GM21390 (cell line): ENCODE data around the gene FAM76B.
"Not testable (repeated sequence)": the region's sequence is repeated elsewhere in the genome, so short reads cannot be mapped to it uniquely, and the experiment has no call there.

Experiments used
- ATAC-seq: cut with Tn5 transposase; IDR thresholded peaks from one replicate; pipeline ENCODE4 v1.9.1; 2021; ENCODE audit not compliant: unreplicated experiment

FAM76B gene

GRCh38 chr11:95789506-95790122, at the start of gene FAM76B:
Gene FAM76B (minus strand): TSS chr11:95789782. CDS start chr11:95789478, 304 bp downstream.
- peak; percentile 68 for ATAC-seq

- peak; percentile 94 for ATAC-seq
Observed at GRCh38 chr11:95835768-95836488, 46.3 kb upstream of the FAM76B start.

GRCh38 chr11:95835351-95835750, 45.8 kb upstream of the FAM76B start:
- no peak for ATAC-seq

GRCh38 chr11:95833378-95833777, 43.8 kb upstream of the FAM76B start:
- ATAC-seq: no peak

- no peak for ATAC-seq
Observed at GRCh38 chr11:95832763-95833162, 43.2 kb upstream of the FAM76B start.

- no peak for ATAC-seq
Observed at GRCh38 chr11:95831198-95831883, 41.8 kb upstream of the FAM76B start.

GRCh38 chr11:95829580-95830259, 40.1 kb upstream of the FAM76B start:
- ATAC-seq: no peak

- no peak for ATAC-seq
Observed at GRCh38 chr11:95827696-95828095, 38.1 kb upstream of the FAM76B start.

- no peak for ATAC-seq
Observed at GRCh38 chr11:95821640-95822039, 32.1 kb upstream of the FAM76B start.

GRCh38 chr11:95816037-95816436, 26.5 kb upstream of the FAM76B start:
- ATAC-seq: no peak

- ATAC-seq: not testable (repeated sequence)
Observed at GRCh38 chr11:95811052-95811451, 21.5 kb upstream of the FAM76B start.

GRCh38 chr11:95806464-95806863, 16.9 kb upstream of the FAM76B start:
- not testable (repeated sequence) for ATAC-seq

GRCh38 chr11:95805869-95806268, 16.3 kb upstream of the FAM76B start:
- ATAC-seq: no peak

GRCh38 chr11:95803973-95804372, 14.4 kb upstream of the FAM76B start:
- ATAC-seq: no peak

GRCh38 chr11:95802806-95803205, 13.2 kb upstream of the FAM76B start:
- ATAC-seq: no peak

GRCh38 chr11:95800438-95800837, 10.9 kb upstream of the FAM76B start:
- no peak for ATAC-seq

- ATAC-seq: no peak
Observed at GRCh38 chr11:95799546-95799945, 10.0 kb upstream of the FAM76B start.

- no peak for ATAC-seq
Observed at GRCh38 chr11:95796501-95796900, 6.9 kb upstream of the FAM76B start.

GRCh38 chr11:95795627-95796295, 6.2 kb upstream of the FAM76B start:
- ATAC-seq: no peak

- ATAC-seq: no peak
Observed at GRCh38 chr11:95794086-95794485, 4.5 kb upstream of the FAM76B start.

- ATAC-seq: no peak
Observed at GRCh38 chr11:95793116-95793515, 3.5 kb upstream of the FAM76B start.
